Measurements from ENCODE around the gene SEMA5B.

The SEMA5B gene

GRCh38 chr3:123005291-123005690 is 22.3 kb downstream of the SEMA5B start:
- H3K36me3 ChIP-seq (ENCODE audit: insufficient read depth, insufficient read length, low read length): no peaks in the 10 kb centered on the region
- peaks cover 5% of the 10 kb centered on the region for H3K4me1 ChIP-seq (ENCODE audit: insufficient read depth, insufficient read length)
- DNase-seq (ENCODE audit: low read depth, low spot score): no peak
- H3K27me3 ChIP-seq (ENCODE audit: insufficient read depth, insufficient read length): no peaks in the 10 kb centered on the region
- H3K4me3 ChIP-seq (ENCODE audit: insufficient read length, low read depth): no peak overlapping the region
- H3K9ac ChIP-seq (ENCODE audit: insufficient read length, low read depth): no peak overlapping the region
- TF ChIP-seq ZNF274 (IDR thresholded peaks at IDR 0.05; ENCODE audit: low read depth, low read length): no peak
- no peak for TF ChIP-seq SUZ12 (IDR thresholded peaks at IDR 0.05; ENCODE audit: extremely low read depth, insufficient read depth, insufficient read length)
- TF ChIP-seq YY1 (IDR thresholded peaks at IDR 0.05; ENCODE audit: insufficient read depth, insufficient read length): no peak
- H3K9me3 ChIP-seq (ENCODE audit: insufficient read depth, low read length): no peaks in the 10 kb centered on the region

GRCh38 chr3:123004201-123004918 is 23.2 kb downstream of the SEMA5B start:
- TF ChIP-seq ZNF274 (IDR thresholded peaks at IDR 0.05; ENCODE audit: low read depth, low read length): no peak
- Histone ChIP-seq H3K27me3 (ENCODE audit: insufficient read depth, insufficient read length) (no peaks in the 10 kb centered on the region), H3K4me3 (ENCODE audit: insufficient read length, low read depth) (no peak overlapping the region), H3K9me3 (ENCODE audit: insufficient read depth, low read length) (no peaks in the 10 kb centered on the region), H3K9ac (ENCODE audit: insufficient read length, low read depth) (no peak overlapping the region), H3K36me3 (ENCODE audit: insufficient read depth, insufficient read length, low read length) (no peaks in the 10 kb centered on the region), H3K4me1 (ENCODE audit: insufficient read depth, insufficient read length) (peaks cover 3% of the 10 kb centered on the region)
- DNase-seq (ENCODE audit: low read depth, low spot score): no peak

GRCh38 chr3:123002749-123003497 is 24.6 kb downstream of the SEMA5B start:
- no peaks in the 10 kb centered on the region for H3K9me3 ChIP-seq (ENCODE audit: insufficient read depth, low read length)
- TF ChIP-seq ZNF274 (IDR thresholded peaks at IDR 0.05; ENCODE audit: low read depth, low read length) (no peak), SUZ12 (IDR thresholded peaks at IDR 0.05; ENCODE audit: extremely low read depth, insufficient read depth, insufficient read length) (no peak), YY1 (IDR thresholded peaks at IDR 0.05; ENCODE audit: insufficient read depth, insufficient read length) (no peak)
- no peak for DNase-seq (ENCODE audit: low read depth, low spot score)
- no peak overlapping the region for H3K9ac ChIP-seq (ENCODE audit: insufficient read length, low read depth)
- H3K27me3 ChIP-seq (ENCODE audit: insufficient read depth, insufficient read length): no peaks in the 10 kb centered on the region
- H3K4me3 ChIP-seq (ENCODE audit: insufficient read length, low read depth): no peak overlapping the region
- H3K4me1 ChIP-seq (ENCODE audit: insufficient read depth, insufficient read length): no peaks in the 10 kb centered on the region
- no peaks in the 10 kb centered on the region for H3K36me3 ChIP-seq (ENCODE audit: insufficient read depth, insufficient read length, low read length)

- Histone ChIP-seq H3K4me1 (ENCODE audit: insufficient read depth, insufficient read length) (no peaks in the 10 kb centered on the region), H3K27me3 (ENCODE audit: insufficient read depth, insufficient read length) (no peaks in the 10 kb centered on the region)
- DNase-seq (ENCODE audit: low read depth, low spot score): no peak
Observed at GRCh38 chr3:123002100-123002748, 25.3 kb downstream of the SEMA5B start.

GRCh38 chr3:122998856-122999255 is 28.7 kb downstream of the SEMA5B start:
- peaks cover 7% of the 10 kb centered on the region for H3K4me1 ChIP-seq (ENCODE audit: insufficient read depth, insufficient read length)
- H3K36me3 ChIP-seq (ENCODE audit: insufficient read depth, insufficient read length, low read length): no peaks in the 10 kb centered on the region
- no peak overlapping the region for H3K9ac ChIP-seq (ENCODE audit: insufficient read length, low read depth)
- no peak for TF ChIP-seq ZNF274 (IDR thresholded peaks at IDR 0.05; ENCODE audit: low read depth, low read length)
- no peak for TF ChIP-seq SUZ12 (IDR thresholded peaks at IDR 0.05; ENCODE audit: extremely low read depth, insufficient read depth, insufficient read length)
- TF ChIP-seq YY1 (IDR thresholded peaks at IDR 0.05; ENCODE audit: insufficient read depth, insufficient read length): no peak
- H3K4me3 ChIP-seq (ENCODE audit: insufficient read length, low read depth): no peak overlapping the region
- no peak for DNase-seq (ENCODE audit: low read depth, low spot score)
- H3K27me3 ChIP-seq (ENCODE audit: insufficient read depth, insufficient read length): no peaks in the 10 kb centered on the region
- no peaks in the 10 kb centered on the region for H3K9me3 ChIP-seq (ENCODE audit: insufficient read depth, low read length)

More at GRCh38 chr3:123002100-123002748, 25.3 kb downstream of the SEMA5B start:
- no peak overlapping the region for H3K9ac ChIP-seq (ENCODE audit: insufficient read length, low read depth)
- TF ChIP-seq SUZ12 (IDR thresholded peaks at IDR 0.05; ENCODE audit: extremely low read depth, insufficient read depth, insufficient read length) (no peak), YY1 (IDR thresholded peaks at IDR 0.05; ENCODE audit: insufficient read depth, insufficient read length) (no peak), ZNF274 (IDR thresholded peaks at IDR 0.05; ENCODE audit: low read depth, low read length) (no peak)
- H3K9me3 ChIP-seq (ENCODE audit: insufficient read depth, low read length): no peaks in the 10 kb centered on the region
- H3K4me3 ChIP-seq (ENCODE audit: insufficient read length, low read depth): no peak overlapping the region
- no peaks in the 10 kb centered on the region for H3K36me3 ChIP-seq (ENCODE audit: insufficient read depth, insufficient read length, low read length)

GRCh38 chr3:122998206-122998605 is 29.4 kb downstream of the SEMA5B start:
- TF ChIP-seq ZNF274 (IDR thresholded peaks at IDR 0.05; ENCODE audit: low read depth, low read length) (no peak), YY1 (IDR thresholded peaks at IDR 0.05; ENCODE audit: insufficient read depth, insufficient read length) (no peak), SUZ12 (IDR thresholded peaks at IDR 0.05; ENCODE audit: extremely low read depth, insufficient read depth, insufficient read length) (no peak)
- Histone ChIP-seq H3K4me3 (ENCODE audit: insufficient read length, low read depth) (no peak overlapping the region), H3K27me3 (ENCODE audit: insufficient read depth, insufficient read length) (no peaks in the 10 kb centered on the region), H3K9me3 (ENCODE audit: insufficient read depth, low read length) (no peaks in the 10 kb centered on the region), H3K9ac (ENCODE audit: insufficient read length, low read depth) (no peak overlapping the region), H3K36me3 (ENCODE audit: insufficient read depth, insufficient read length, low read length) (no peaks in the 10 kb centered on the region), H3K4me1 (ENCODE audit: insufficient read depth, insufficient read length) (peaks cover 13% of the 10 kb centered on the region)
- no peak for DNase-seq (ENCODE audit: low read depth, low spot score)

GRCh38 chr3:122996038-122996580 is 31.5 kb downstream of the SEMA5B start:
- no peak for DNase-seq (ENCODE audit: low read depth, low spot score)
- H3K36me3 ChIP-seq (ENCODE audit: insufficient read depth, insufficient read length, low read length): no peaks in the 10 kb centered on the region
- TF ChIP-seq YY1 (IDR thresholded peaks at IDR 0.05; ENCODE audit: insufficient read depth, insufficient read length) (no peak), ZNF274 (IDR thresholded peaks at IDR 0.05; ENCODE audit: low read depth, low read length) (no peak), SUZ12 (IDR thresholded peaks at IDR 0.05; ENCODE audit: extremely low read depth, insufficient read depth, insufficient read length) (no peak)
- no peaks in the 10 kb centered on the region for H3K9me3 ChIP-seq (ENCODE audit: insufficient read depth, low read length)
- H3K27me3 ChIP-seq (ENCODE audit: insufficient read depth, insufficient read length): no peaks in the 10 kb centered on the region
- no peak overlapping the region for H3K9ac ChIP-seq (ENCODE audit: insufficient read length, low read depth)
- no peak overlapping the region for H3K4me3 ChIP-seq (ENCODE audit: insufficient read length, low read depth)
- H3K4me1 ChIP-seq (ENCODE audit: insufficient read depth, insufficient read length): peaks cover 21% of the 10 kb centered on the region

All from NT2/D1 (cell line).